Stimulated activated CD8-positive, alpha-beta memory T cell treated with anti-CD3 and anti-CD28 coated beads, Interleukin-15, amount 100 ng/mL, for 24 hours (primary cell): ENCODE data around the gene KRT74.
"Not testable (repeated sequence)": the region's sequence is repeated elsewhere in the genome, so short reads cannot be mapped to it uniquely, and the experiment has no call there.

ENCODE experiments used
- DNase-seq: peaks from one replicate; pipeline ENCODE4 v3.0.0-alpha.2; 2020; ENCODE audit warnings: low read depth

KRT74 gene

DNA sequence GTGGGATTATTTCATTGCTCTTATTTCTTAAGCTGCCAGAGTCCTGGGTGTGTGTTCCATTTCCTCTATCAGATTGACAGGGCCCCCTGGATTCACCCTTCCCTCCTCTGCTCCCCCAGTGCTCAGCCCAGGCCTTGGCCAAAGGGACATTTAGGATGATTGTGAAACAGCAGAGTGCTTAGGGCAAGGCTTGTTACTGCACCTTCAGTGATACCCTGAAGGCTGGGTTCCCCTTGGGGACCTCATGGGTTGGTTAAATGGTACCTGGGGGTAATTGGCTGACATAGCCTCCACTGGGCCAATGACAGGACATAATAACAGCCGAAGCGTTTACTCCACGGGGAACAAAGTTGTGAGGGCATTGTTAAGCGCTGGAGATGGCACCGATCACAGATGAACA, 28.9 kb upstream of the KRT74 start:
- no peak for DNase-seq

DNA sequence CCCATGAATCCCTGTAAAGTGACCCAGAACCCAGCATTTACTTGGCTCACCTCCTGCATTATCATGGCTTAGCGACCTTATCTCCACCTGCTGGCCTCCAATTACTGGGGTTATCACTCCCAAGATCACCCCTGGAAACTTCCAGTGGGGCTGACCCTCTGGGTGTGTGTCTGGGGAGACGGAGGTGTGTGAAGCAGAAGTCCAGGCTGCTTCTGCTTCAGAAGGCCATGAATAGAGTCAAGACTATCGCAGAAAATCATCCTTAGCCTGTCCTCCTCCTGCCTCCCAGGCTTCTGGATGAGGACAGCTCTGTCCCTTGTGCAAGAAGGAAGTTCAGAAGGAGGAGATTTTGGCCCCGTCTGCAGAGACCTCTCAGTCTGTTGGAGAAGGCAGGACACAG, 28.0 kb upstream of the KRT74 start:
- no peak for DNase-seq

DNA sequence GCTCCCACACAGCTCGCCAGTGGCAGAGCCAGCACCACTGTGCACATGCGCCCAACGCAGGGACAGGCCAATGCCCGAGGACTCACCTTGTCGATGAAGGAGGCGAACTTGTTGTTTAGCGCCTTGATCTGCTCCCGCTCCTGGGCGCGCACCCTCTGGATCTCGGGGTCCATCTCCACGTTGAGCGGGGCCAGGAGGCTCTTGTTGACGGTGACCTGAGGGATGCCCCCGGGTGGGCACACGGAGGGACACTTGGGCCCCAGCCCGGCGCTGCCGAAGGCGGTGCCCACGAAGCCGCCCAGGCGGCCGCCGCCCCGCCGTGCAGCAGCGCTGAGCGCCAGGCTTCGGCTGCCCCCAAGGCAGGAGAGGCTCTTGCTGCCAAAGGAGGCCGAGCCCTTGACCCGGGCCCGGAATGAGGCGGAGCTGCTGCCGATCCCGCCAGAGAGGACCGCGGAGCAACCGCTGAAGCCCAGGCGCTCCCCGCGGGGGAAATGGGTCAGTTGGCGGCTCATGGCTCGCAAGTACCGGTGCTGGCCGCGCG, 27.4 kb upstream of the KRT74 start, which contains the start of gene KRT72:
Gene KRT72, minus strand, starts transcription at position 523 of the 541 bp plus-strand sequence. Its CDS starts 11 bp downstream, at position 512.
- no peak for DNase-seq

DNA sequence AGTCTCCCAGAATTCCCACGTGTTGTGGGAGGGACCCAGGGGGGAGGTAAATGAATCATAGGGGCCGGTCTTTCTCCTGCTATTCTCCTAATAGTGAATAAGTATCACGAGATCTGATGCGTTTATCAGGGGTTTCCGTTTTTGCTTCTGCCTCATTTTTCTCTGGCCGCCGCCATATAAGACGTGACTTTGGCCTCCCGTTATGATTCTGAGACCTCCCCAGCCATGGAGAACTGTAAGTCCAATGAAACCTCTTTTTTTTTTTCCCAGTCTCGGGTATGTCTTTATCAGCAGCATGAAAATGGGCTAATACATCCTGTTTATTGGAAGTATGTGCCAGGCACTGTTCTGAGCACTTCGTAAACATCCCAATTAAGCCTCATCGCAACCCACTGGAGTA, 26.8 kb upstream of the KRT74 start:
- no peak for DNase-seq

DNA sequence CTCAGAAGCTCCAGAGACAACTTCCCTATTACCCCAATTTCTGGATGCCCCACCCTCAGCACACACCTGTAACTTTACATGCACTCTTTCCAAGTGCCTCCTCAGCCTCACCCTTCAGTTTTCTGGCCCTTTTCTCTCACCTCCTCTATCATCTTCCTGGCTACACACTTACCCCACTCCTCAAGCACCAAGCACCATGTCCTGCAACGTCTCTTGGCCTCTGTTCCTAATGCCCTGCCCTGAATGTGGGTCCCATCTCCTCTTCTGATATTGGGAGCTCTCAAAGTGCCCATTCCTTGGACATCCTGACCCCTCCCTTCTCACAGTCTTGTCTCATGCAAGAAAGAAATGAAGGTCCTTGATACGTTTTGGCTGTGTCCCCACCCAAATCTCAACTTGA, 26.4 kb upstream of the KRT74 start:
- no peak for DNase-seq

DNA sequence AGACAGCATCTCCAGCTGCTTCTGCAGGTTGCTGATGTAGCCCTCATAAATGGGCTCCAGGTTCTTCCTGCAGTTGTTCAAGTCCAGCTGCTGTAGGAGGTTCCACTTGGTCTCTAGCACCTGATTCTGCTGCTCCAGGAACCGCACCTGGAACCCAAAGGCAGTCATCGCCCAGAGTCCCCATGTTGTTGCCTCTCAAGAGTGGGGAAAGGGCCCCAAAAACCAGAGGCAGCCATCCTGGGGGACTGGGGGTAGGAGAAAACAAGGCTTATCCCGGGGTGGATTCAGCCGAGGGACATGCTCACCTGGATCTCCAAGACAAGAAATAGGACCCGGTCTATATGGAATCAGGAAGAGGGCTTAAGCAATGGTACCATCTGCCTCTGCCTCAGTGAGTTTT, 25.3 kb upstream of the KRT74 start:
- no peak for DNase-seq

DNA sequence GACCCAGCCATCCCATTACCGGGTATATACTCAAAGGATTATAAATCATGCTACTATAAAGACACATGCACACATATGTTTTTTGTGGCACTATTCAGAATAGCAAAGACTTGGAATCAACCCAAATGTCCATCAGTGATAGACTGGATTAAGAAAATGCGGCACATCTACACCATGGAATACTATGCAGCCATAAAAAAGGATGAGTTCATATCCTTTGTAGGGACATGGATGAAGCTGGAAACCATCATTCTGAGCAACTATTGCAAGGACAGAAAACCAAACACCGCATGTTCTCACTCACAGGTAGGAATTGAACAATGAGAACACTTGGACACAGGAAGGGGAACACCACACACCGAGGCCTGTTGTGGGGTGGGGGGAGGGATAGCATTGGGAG, 20.6 kb upstream of the KRT74 start:
- DNase-seq, result not testable (repeated sequence)

DNA sequence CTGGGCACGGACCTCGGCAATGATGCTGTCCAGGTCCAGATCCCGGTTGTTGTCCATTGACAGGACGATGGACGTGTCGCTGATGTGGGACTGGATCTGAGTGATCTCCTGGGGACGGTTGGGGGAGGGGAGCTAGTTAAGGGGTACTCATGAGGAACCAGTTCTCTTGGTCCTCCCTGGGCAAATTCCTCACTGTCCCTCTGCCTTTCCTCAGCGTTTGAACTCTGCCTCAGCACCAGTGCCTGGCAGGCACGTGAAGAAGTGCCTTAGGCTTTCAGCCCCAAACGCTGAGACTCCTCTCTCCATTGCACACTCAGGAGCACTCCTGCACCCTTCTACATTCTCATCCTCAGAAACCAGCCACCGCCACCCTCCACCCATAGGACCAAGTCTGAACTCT, 17.9 kb upstream of the KRT74 start:
- no peak for DNase-seq

DNA sequence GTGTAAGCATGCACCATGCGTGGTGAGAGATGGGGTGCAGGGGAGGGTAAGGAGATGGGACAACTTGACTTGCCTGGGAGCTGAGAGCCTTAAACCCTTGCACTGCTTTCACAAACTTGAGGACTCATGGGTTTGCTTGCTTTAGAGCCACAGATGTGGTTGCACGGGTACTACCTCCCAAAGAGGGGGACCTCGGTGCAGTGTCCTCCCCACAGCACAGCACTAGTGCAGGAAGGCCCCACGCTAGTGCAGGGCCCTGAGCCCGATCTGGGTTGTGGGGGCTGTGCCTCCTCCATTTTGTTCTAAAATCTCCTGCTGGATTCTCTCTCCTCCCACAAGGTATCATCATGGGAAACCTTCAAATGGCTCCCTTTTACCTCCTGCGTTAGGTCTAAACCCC, 16.4 kb upstream of the KRT74 start:
- no peak for DNase-seq

DNA sequence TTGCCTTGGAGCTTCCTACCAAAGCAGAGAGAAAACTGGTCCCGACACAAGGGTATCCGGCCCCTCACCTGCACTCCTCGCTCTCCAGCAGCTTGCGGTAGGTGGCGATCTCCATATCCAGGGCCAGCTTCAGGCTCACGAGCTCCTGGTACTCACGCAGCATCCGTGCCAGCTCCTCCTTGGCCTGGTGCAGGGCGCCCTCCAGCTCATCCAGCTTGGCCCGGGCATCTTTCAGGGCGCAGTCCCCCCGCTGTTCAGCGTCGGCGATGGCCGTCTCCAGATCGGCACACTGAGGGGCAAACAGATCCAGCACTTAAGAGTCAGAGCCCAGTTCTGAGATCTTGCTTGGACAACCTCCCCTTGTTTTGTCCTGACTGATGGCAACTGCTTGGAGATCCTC, 13.9 kb upstream of the KRT74 start:
- DNase-seq, result no peak

DNA sequence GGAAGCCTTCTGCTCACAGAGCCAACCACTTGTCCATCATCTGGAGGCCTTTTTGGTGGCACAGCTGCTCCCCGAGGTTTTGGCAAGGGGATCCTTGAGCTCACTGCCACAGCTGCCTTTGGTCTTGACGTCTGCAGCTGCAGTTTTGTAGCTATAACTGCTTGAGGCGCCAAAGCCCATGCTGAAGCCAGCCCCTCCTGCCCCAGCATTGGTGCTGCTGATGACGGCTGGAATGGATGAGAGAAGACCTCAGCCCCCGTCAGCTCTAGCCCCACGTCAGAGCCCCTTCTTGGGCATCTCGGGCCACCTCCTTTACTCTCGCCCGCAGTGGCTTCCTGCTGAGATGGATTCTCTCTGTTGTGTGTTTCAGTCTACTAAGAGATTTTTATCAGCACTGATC, 12.3 kb upstream of the KRT74 start:
- no peak for DNase-seq

DNA sequence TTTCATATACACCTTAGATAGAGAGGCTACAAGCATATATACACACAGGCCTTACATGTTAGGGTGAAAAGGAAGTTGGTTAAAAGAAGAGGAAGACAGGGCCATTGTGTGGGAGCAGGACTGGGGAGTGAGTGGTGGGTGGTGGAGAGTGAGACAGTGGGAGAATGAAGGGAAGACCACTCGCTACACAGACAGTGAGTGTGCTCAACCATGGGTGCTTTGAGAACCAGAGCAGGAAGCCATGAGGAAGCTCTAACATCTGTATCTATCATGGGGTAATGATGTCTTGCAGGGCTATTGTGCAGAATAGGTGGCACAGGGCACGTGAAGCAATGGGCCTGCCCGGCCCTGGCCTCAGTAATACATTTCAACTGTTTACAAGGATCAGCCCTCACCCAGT, 11.4 kb upstream of the KRT74 start:
- DNase-seq, result no peak

DNA sequence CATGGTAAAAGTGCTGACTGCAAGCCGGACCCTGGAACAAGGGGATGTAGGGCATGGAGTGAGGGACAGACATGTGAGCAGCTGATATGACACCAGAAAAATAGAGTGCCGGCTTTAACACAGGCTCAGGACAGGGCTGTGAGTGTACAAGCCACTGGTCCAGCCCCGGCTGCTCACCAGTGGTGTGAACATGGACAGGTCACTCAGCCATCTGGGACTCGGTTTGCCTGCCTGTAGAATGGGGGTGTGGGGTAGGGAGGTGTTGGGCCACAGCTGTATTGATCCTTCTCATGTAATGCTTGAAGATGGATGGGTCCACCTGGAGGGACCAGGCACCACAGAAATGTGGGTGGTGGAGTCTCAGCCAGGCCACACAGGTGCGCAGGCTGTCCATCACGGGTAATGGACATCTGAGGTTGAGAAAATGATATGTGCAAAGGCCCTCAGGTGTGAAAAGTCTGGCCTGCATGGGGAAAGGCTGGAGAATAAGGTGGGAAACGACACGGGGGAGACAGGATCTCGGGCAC, 10.6 kb upstream of the KRT74 start:
- no peak for DNase-seq

DNA sequence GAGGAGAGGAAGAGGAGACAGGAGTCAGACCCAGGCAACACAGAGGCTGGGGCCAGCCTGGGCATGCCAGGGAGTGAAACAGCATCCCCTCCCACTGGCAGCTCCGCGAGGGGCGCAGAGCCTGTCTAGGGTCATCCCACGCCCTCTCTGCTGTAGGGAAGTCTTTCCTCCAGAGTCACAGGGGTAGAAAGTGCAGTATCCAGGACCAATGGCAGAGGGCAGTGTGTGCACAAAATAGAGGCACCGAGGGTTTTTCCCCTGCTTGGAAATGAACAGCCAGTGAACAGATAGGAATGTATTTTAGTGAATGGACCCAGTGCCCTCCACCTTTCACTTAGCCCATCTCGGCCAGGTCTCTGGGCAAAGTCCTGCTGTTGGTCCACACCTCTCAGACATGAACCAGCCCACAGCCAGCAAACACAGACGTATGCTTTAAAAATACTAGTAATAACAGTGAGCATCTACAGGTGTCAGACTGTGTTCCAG, 9.4 kb upstream of the KRT74 start:
- no peak for DNase-seq

DNA sequence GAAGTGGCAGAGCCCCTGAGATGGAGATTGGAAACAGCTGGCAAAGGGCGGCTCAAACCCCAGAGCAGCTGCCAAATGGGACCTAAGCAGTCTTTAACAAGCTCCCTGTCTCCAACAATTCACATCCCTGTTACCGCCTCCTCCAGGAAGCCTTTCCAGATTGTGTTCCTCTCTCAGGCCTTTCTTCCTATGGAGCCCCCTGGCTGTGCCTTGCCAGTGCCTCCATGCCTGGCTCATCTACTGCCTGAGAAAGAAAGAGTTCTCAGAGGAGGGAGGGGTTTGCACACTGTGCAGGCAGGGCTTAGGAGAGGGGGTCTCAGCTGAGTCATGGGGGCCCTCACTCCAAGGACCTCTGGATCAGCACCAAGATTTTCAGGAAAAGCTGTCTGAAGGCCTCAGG, 8.8 kb upstream of the KRT74 start:
- no peak for DNase-seq

DNA sequence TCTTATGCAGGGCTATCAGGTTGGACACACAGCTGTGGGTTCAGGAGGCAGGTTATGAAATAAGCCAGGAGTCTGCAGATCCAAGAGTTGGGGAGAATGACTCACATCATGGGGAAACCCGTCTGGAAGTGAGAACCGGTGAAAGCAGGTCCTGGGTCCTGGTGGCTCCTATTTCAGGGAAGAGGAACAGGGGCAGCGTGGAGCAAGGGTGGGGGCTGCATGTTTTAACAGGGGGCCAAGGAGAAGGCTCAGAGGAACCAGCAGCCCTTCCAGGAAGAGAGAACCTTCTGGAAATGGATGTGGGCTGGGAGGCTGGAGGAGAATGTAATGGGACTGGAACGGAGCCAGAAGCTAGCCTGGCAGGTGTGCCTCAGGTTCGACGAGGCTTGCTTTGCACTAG, 7.8 kb upstream of the KRT74 start:
- DNase-seq, result no peak

DNA sequence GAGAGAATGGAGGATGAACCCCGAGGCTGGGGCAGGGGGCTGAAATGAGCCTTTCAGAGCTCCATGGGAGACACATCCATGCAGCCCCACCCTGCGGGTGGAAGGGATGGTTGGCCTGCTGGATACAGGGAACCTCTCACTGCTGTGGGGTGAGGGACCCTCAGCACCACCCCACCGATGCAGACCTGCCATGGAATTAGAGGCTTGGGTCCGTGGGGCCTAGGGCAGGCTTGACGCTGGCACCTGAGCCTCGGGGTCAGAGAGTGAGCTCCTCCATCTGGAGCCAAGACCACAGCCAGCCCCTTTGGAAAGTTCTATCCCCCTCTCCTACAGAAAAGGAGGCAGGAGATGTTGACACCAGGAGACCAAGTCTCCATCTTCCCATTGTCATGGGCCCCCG, 7.4 kb upstream of the KRT74 start:
- DNase-seq, result no peak

DNA sequence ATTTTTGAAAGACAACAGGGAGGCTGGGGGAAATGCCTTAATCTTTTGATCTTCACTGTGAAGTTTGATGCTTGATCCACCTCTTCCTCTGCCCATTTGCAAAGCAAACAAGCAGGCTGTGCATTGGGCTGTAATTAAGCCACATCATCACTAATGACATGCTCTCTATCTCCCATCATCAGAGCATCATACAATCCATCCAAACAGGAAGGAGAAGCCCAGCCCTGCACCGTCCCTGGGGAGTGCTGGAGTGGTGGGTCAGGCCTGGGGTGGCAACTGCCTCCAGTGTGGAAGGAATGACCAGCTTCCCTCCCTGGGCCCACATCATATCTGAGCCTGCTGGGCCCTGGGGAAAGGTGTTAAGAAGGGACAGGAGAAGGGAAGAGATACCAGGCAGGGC, 6.9 kb upstream of the KRT74 start:
- no peak for DNase-seq

DNA sequence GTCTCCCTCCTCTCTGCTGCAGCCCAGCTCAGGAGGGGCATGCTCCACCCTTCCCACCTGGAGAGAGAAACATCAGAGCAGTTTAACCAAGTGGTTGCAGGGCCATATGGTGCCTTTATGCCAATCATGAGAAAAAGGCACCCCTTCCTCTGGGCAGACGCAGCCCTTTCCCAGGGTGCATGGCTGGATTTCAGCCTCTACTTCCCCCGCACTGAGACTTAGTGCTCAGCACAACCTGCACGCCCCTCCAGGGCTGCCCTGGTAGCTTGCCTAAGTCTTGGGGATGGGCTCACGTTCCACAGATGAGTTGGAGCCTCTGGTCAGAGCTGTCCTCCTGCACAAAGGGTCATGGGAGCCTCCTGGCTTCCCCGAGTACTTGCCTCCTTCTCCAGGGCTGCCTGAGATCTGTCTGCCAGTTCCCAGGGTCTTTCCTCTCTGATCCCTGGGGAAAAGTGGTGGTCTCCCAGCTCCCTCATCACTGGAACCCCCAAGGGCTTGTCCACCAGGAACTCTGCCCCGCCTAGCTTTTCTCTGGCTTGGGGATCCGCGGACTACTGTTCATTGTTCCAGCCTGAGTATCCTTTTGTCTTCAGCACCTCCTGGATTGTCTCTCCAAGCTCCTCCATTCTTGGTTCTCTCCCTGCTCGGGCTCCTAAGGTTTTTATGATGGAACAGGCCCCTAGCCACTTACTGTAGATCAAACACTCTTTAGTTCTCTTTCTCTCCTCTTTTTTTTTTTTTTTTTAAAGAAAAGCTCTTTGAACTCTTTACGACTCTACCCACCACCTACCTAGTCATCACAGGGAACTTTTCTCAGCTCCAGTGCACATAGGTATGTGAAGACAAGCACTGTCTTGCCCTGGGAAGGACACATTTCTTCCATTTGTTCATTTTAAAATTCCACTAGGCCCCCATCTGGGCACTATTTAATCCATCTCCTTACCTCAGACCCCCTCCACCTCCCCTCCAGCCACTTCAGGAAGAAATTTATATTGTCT, 6.1 kb upstream of the KRT74 start:
- no peak for DNase-seq

DNA sequence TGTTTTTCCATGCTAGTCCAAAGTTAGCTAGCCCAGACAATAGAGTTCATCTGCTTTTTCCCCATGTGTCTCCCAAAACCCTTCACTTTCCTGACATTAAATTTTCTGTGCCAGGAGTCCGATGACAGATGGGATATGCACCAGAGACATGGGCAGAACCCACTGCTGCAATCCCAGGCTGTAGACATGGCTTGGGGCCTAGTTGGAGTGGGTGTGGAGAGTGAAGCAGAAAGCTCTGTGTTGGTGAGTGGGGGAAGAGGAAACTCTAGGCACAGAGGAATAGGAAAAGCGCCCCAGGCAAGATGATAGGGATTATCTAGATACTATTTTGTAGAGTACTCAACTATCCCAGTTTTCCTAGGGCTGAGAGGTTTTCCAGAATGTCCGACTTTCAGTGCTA, 4.8 kb upstream of the KRT74 start:
- no peak for DNase-seq

DNA sequence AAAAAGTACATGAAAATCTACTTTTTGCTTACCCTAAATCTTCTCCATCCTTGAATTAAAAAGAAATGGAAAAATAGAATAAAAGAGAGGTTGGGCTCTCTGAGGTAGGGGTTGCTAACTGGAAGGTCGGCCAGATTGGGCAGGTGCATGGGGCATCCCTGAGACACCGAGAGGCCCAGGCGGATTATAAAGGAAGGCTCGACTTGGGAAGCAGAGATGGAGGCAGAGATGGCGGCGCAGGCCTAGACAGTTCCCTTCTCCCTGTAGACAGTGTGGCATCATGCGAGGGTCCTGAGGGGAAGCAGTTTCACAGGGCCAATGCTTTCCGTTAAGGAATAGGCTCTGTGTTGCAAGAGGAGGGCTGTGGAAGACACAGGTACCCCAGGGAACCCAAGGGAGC, 3.7 kb upstream of the KRT74 start:
- DNase-seq, result no peak

DNA sequence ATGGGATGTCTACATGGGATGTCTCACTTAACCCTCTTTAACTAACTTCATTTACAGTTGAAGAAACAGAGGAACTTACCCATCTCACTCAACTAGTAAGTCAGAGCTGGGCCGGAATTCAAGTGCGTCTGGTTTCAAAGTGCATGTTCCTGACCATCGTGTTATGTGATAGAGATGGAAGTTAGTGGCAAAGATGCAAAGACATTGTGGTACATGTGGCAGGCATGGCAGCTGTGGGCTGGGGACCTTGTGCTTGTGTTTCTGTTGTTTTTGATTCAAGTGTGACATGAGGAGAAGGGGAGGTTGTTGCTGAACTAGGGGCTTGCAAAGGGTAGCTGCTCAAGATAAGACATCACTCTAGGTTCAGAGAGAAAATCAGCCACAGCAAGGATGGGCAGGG, 2.3 kb upstream of the KRT74 start:
- DNase-seq, result no peak

DNA sequence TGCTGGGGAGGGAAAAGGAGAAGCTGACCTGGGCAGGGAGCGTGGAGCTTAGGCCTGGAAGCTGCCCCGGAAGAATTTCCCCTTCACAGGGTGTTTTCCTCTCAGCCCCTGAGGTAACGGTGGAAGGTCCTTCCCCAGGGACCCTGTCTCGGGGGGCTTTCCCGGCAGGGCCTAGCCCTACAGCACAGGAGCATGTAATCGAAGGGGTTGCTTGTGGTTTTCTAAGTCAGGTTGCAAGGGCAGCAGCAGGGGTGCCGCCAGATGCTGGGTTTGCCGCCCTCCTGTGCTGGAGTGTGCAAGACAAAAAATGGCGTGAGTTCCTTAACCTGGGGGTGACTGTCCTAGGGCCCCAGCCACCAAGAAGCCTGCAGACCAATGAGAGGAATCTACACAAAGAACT, 1.6 kb upstream of the KRT74 start:
- DNase-seq, result no peak
